Measurements from ENCODE around the gene CAMSAP2.
"Not testable (repeated sequence)": the region's sequence is repeated elsewhere in the genome, so short reads cannot be mapped to it uniquely, and the experiment has no call there.

Gene CAMSAP2

GRCh38 chr1:200739702-200740570 lies 1.2 kb downstream of the CAMSAP2 start:
- no peak for DNase-seq

- no peak for DNase-seq
These were observed 2.0 kb downstream of the CAMSAP2 start for GRCh38 chr1:200740571-200741208.

GRCh38 chr1:200741551-200742207 lies 3.0 kb downstream of the CAMSAP2 start:
- no peak for DNase-seq

- no peak for DNase-seq
These were observed 5.5 kb downstream of the CAMSAP2 start for GRCh38 chr1:200744143-200744542.

- no peak for DNase-seq
These were observed 10.4 kb downstream of the CAMSAP2 start for GRCh38 chr1:200749090-200749489.

- DNase-seq = not testable (repeated sequence)
These were observed 12.1 kb downstream of the CAMSAP2 start for GRCh38 chr1:200750749-200751148.

- DNase-seq = no peak
These were observed 13.0 kb downstream of the CAMSAP2 start for GRCh38 chr1:200751717-200752116.

- no peak for DNase-seq
These were observed 15.0 kb downstream of the CAMSAP2 start for GRCh38 chr1:200753650-200754198.

- DNase-seq = no peak
These were observed 16.8 kb downstream of the CAMSAP2 start for GRCh38 chr1:200755456-200755855.

GRCh38 chr1:200762089-200762488 lies 23.4 kb downstream of the CAMSAP2 start:
- DNase-seq = no peak

- no peak for DNase-seq
These were observed 28.6 kb downstream of the CAMSAP2 start for GRCh38 chr1:200767321-200767720.

- no peak for DNase-seq
These were observed 33.2 kb downstream of the CAMSAP2 start for GRCh38 chr1:200771625-200772555.

GRCh38 chr1:200774311-200774710 lies 35.6 kb downstream of the CAMSAP2 start:
- DNase-seq = no peak

- DNase-seq = no peak
These were observed 36.2 kb downstream of the CAMSAP2 start for GRCh38 chr1:200774735-200775444.

GRCh38 chr1:200775850-200776249 lies 37.2 kb downstream of the CAMSAP2 start:
- DNase-seq = no peak

- no peak for DNase-seq
These were observed 38.3 kb downstream of the CAMSAP2 start for GRCh38 chr1:200776949-200777348.

GRCh38 chr1:200778766-200779165 lies 40.1 kb downstream of the CAMSAP2 start:
- DNase-seq = no peak

GRCh38 chr1:200779326-200779725 lies 40.6 kb downstream of the CAMSAP2 start:
- no peak for DNase-seq

- peak; percentile 17 for DNase-seq
These were observed 42.1 kb downstream of the CAMSAP2 start for GRCh38 chr1:200780545-200781369.

GRCh38 chr1:200783926-200784325 lies 45.2 kb downstream of the CAMSAP2 start:
- no peak for DNase-seq

- no peak for DNase-seq
These were observed 45.9 kb downstream of the CAMSAP2 start for GRCh38 chr1:200784576-200784975.
